HepG2 (cell line): ENCODE measurements around the gene CACNA2D3. TPM values are rescaled to one million over a fixed set of nuclear protein-coding genes. Genes with fewer than 3 reads are reported as not detected.

ENCODE experiments used
- ATAC-seq: fragments of 200-7000 bp; cut with Tn5 transposase; 3 replicates; pipeline ENCODE4 v1.9.1; 2020; ENCODE audit warnings: mild to moderate bottlenecking, moderate library complexity
- BruUV-seq: library from RNA; stranded (reverse); fragments of 400-500 nt; replicated peaks from 2 replicates; lab custom pipeline; 2021; lab: Mats Ljungman, UMichigan
- CTCF ChIA-PET: fragments of 300-600 bp; formaldehyde crosslinking; extraction: SDS; loops from one replicate; lab custom pipeline; 2021; ENCODE audit warnings: low total read pairs, inconsistent platforms, low intra/inter-chr PET ratio; lab: Yijun Ruan, JAX
- POLR2A ChIA-PET: fragments of 350-600 bp; sonication (Branson Sonifier 250); formaldehyde crosslinking; loops from one replicate; lab custom pipeline; 2020; ENCODE audit warnings: antibody characterized with exemption, inconsistent platforms; lab: Yijun Ruan, JAX
- DNase-seq: peaks from one replicate; pipeline ENCODE4 v3.0.0-alpha.2; 2015; ENCODE audit warnings: low spot score
- FAIRE-seq: peaks from 3 replicates; lab custom pipeline; 2011; peaks lifted over from hg19 to GRCh38; lab: Jason Lieb, UNC
- H2AFZ ChIP-seq: one replicate; pipeline ENCODE4 v1.6.1; 2011; ENCODE audit warnings: low read length, inconsistent platforms
- H3K27ac ChIP-seq: fragments of 300-600 bp; 3 replicates; pipeline ENCODE4 v1.8.0; 2011; ENCODE audit warnings: mixed run types, mild to moderate bottlenecking, mixed read lengths, low read length, inconsistent platforms; ENCODE audit not compliant: insufficient read depth; ENCODE audit errors: extremely low read length
- H3K27me3 ChIP-seq, 2 experiments: fragments of 200-600 bp in 1 of 2; 2 replicates in 1 of 2; 3 replicates in 1 of 2; pipeline versions ENCODE4 v1.6.0 to v1.8.0; 2011; ENCODE audit warnings: low read length in 2 of 2, mild to moderate bottlenecking in 2 of 2, moderate library complexity in 2 of 2, inconsistent platforms in 1 of 2; ENCODE audit not compliant: insufficient read depth in 2 of 2, control insufficient read depth in 1 of 2
- H3K36me3 ChIP-seq, 2 experiments: fragments of 200-600 bp in 1 of 2; replicated peaks in 1 of 2; 2 replicates in 1 of 2; 3 replicates in 1 of 2; pipeline versions ENCODE4 v1.5.1 to v1.8.0; 2011; ENCODE audit warnings: low read length in 2 of 2, inconsistent platforms in 1 of 2; ENCODE audit not compliant: insufficient read depth in 2 of 2, control insufficient read depth in 1 of 2
- H3K4me1 ChIP-seq: 2 replicates; pipeline ENCODE4 v1.5.1; 2012; ENCODE audit warnings: low read length, inconsistent platforms; ENCODE audit not compliant: insufficient read depth
- H3K4me2 ChIP-seq: 2 replicates; pipeline ENCODE4 v1.6.0; 2011; ENCODE audit warnings: low read depth, low read length, inconsistent platforms
- H3K4me3 ChIP-seq, 3 experiments: fragments of 200-600 bp in 1 of 3; sonication (generic), shearing (Covaris generic) in 1 of 3; replicated peaks in 1 of 3; 2 replicates each; pipeline ENCODE4 v1.5.1; 2011 to 2016; ENCODE audit warnings: low read length in 3 of 3, inconsistent platforms in 2 of 3, low read depth in 2 of 3, mild to moderate bottlenecking in 2 of 3, control low read depth in 1 of 3, mixed read lengths in 1 of 3; ENCODE audit not compliant: insufficient read depth in 1 of 3
- H3K79me2 ChIP-seq: one replicate; pipeline ENCODE4 v1.6.1; 2011; ENCODE audit warnings: low read length, inconsistent platforms; ENCODE audit not compliant: insufficient read depth
- H3K9ac ChIP-seq: 2 replicates; pipeline ENCODE4 v1.6.0; 2011; ENCODE audit warnings: mild to moderate bottlenecking, low read depth, low read length, inconsistent platforms; ENCODE audit not compliant: insufficient read depth
- H3K9me3 ChIP-seq: 2 replicates; pipeline ENCODE4 v1.5.1; 2012; ENCODE audit warnings: mild to moderate bottlenecking, low read length
- H4K20me1 ChIP-seq: 2 replicates; pipeline ENCODE4 v1.6.0; 2011; ENCODE audit warnings: inconsistent platforms, mild to moderate bottlenecking, low read length, moderate library complexity; ENCODE audit not compliant: insufficient read depth
- MED13 ChIP-seq: sonication (generic); formaldehyde crosslinking; IDR thresholded peaks from 2 replicates; pipeline ENCODE4 v1.5.0; 2020; ENCODE audit warnings: missing genetic modification reagents
- MIER3 ChIP-seq: IDR thresholded peaks from 2 replicates; pipeline ENCODE4 v1.6.1; 2016; ENCODE audit warnings: missing compliant biosample characterization, borderline replicate concordance
- PLSCR1 ChIP-seq: sonication (generic); formaldehyde crosslinking; IDR thresholded peaks from 2 replicates; pipeline ENCODE4 v1.5.0; 2020; ENCODE audit warnings: missing genetic modification reagents, mild to moderate bottlenecking, borderline replicate concordance
- PRDM10 ChIP-seq: sonication (generic); formaldehyde crosslinking; IDR thresholded peaks from 2 replicates; pipeline ENCODE4 v1.4.0; 2020; ENCODE audit warnings: low read depth, missing genetic modification reagents
- TARDBP ChIP-seq: sonication (generic); formaldehyde crosslinking; IDR thresholded peaks from 2 replicates; pipeline ENCODE4 v1.8.0; 2022; ENCODE audit warnings: mild to moderate bottlenecking, missing genetic modification reagents
- ZNF205 ChIP-seq: IDR thresholded peaks from 2 replicates; pipeline ENCODE4 v1.6.1; 2018; ENCODE audit warnings: missing biosample characterization, missing genetic modification reagents
- ZNF674 ChIP-seq: sonication (generic); formaldehyde crosslinking; IDR thresholded peaks from 2 replicates; pipeline ENCODE4 v1.5.0; 2020; ENCODE audit warnings: low read depth, mild to moderate bottlenecking, missing genetic modification reagents
- WGBS: methylation state at CpG from one replicate; pipeline ENCODE4 v1.1.6; 2017; ENCODE audit warnings: low lambda C conversion rate; 5-methylcytosine and 5-hydroxymethylcytosine counted together
- in situ Hi-C: cut with HindIII; loops from 2 replicates; pipeline ENCODE4 v1.10.0; 2017; ENCODE audit warnings: low pct_unique_long_range_greater_than_20kb; ENCODE audit not compliant: extremely low pct_ligation_motif_present
- intact Hi-C: fragments of 100-400 bp; cut with micrococcal nuclease; formaldehyde crosslinking; loops from one replicate; pipeline ENCODE4 v1.10.0; 2022; ENCODE audit not compliant: unreplicated experiment
- polyA plus RNA-seq, 8 experiments: library from polyadenylated mRNA; depleted of rRNA in 3 of 8; stranded (reverse) in 7 of 8; unstranded in 1 of 8; fragments of >200 nt; fragmentation: Illumina TruSeq in 4 of 8; extraction: Trizol in 4 of 8; gene quantifications; 2 replicates each; pipeline versions ENCODE4 v1.2.1 to v1.2.3, GENCODE V29; 2011 to 2016; ENCODE audit warnings: low read depth in 4 of 8, missing spikeins in 1 of 8, mixed read lengths in 1 of 8; ENCODE audit not compliant: insufficient read depth in 1 of 8
- total RNA-seq, 5 experiments: library from RNA; depleted of rRNA; stranded (reverse); fragments of >200 nt; fragmentation: Illumina TruSeq; extraction: Trizol; gene quantifications; 2 replicates each; pipeline ENCODE4 v1.2.3, GENCODE V29; 2016; ENCODE audit warnings: low read depth in 1 of 5

Gene CACNA2D3
- total and polyA plus RNA-seq, 2 of the 13 experiments (the other 11 are each of a cell fraction or from before 2014, with no cell fraction given), result not detected

- WGBS, result 13% methylated on average over 1 of the region's 2 CpGs
- H3K9me3 ChIP-seq, result no peaks in the 10 kb centered on the region
Measured at GRCh38 chr3:54797111-54797510, 674.8 kb downstream of the CACNA2D3 start.

More at GRCh38 chr3:54797111-54797510, 674.8 kb downstream of the CACNA2D3 start:
- Histone ChIP-seq H3K9ac (no peak overlapping the region), H3K79me2 (no peaks in the 10 kb centered on the region), H3K27ac (no peak overlapping the region), H3K4me1 (no peaks in the 10 kb centered on the region), H3K4me3 (no peak overlapping the region), H2AFZ (no peak overlapping the region), H3K27me3 (no peaks in the 10 kb centered on the region; a peak in 1 of 5 replicates), H3K4me2 (no peak overlapping the region), H4K20me1 (no peaks in the 10 kb centered on the region), H3K36me3 (no peaks in the 10 kb centered on the region)
- ChIA-PET CTCF (no interaction called here), POLR2A (no interaction called here)
- no peak for TF ChIP-seq ZNF674 (CRISPR knock-in tag)
- TF ChIP-seq TARDBP (CRISPR knock-in tag), result no peak
- no peak for TF ChIP-seq PRDM10
- TF ChIP-seq PLSCR1, result no peak
- TF ChIP-seq MED13 (CRISPR knock-in tag), result no peak
- no peak for TF ChIP-seq ZNF205 (CRISPR knock-in tag)
- no peak for TF ChIP-seq MIER3
- intact Hi-C loops, result no loop called here
- in situ Hi-C loops, result no loop called here
- DNase-seq (no peak), FAIRE-seq (no peak), ATAC-seq (no peak)
- no TSS peak for BruUV-seq
